Measurements from ENCODE around the gene MRPL3. TPM values are rescaled to one million over a fixed set of nuclear protein-coding genes. Genes with fewer than 3 reads are reported as not detected.

The MRPL3 gene
- total RNA-seq, 2 experiments from 2014 or later, result 36.0 to 37.6 TPM

DNA sequence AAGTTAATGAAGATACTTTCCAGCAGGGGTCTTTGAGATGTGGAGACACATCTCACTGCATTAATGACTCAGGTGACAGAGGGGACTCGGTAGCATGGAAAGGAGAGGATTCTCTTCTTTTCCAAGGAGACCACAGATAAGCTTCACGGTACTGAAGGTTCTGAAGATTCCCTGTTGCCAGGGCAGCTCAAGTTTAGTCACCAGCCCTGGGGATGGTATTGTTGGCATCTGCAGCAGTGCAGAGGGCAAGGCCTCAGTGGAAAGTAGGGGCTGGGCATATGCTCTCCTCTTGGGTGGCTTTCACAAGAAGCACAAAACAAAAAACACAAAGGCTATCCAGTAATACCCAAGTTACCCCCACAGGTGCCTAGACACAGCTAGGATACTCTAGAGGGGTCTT lies 38.0 kb upstream of the MRPL3 start:
- ChIA-PET CTCF (no interaction called here), POLR2A (no interaction called here)
- no peaks in the 10 kb centered on the region for H3K9me3 Mint-ChIP-seq
- Histone ChIP-seq H3K27me3 (ENCODE audit: control insufficient read depth in 1 of 2, insufficient read depth in 2 of 2, low read length in 2 of 2) (no peaks in the 10 kb centered on the region), H3K4me3 (ENCODE audit: low read length) (no peak overlapping the region), H3K9me3 (ENCODE audit: control insufficient read depth in 1 of 2, insufficient read depth in 1 of 2, low read length in 2 of 2) (no peaks in the 10 kb centered on the region), H3K27ac (ENCODE audit: low read depth in 1 of 2, low read length in 2 of 2) (no peak overlapping the region), H3K36me3 (ENCODE audit: insufficient read depth, low read length) (no peaks in the 10 kb centered on the region), H3K4me1 (ENCODE audit: insufficient read depth, low read length) (no peaks in the 10 kb centered on the region)
- no peaks in the 10 kb centered on the region for H3K36me3 Mint-ChIP-seq (ENCODE audit: low read depth)
- no peak overlapping the region for H3K4me3 Mint-ChIP-seq
- TF ChIP-seq, protein P1, sequence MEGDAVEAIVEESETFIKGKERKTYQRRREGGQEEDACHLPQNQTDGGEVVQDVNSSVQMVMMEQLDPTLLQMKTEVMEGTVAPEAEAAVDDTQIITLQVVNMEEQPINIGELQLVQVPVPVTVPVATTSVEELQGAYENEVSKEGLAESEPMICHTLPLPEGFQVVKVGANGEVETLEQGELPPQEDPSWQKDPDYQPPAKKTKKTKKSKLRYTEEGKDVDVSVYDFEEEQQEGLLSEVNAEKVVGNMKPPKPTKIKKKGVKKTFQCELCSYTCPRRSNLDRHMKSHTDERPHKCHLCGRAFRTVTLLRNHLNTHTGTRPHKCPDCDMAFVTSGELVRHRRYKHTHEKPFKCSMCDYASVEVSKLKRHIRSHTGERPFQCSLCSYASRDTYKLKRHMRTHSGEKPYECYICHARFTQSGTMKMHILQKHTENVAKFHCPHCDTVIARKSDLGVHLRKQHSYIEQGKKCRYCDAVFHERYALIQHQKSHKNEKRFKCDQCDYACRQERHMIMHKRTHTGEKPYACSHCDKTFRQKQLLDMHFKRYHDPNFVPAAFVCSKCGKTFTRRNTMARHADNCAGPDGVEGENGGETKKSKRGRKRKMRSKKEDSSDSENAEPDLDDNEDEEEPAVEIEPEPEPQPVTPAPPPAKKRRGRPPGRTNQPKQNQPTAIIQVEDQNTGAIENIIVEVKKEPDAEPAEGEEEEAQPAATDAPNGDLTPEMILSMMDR (IDR thresholded peaks at IDR 0.05), result no peak
- no peak overlapping the region for H3K27ac Mint-ChIP-seq
- DNase-seq (no peak), ATAC-seq (ENCODE audit: poor library complexity) (no peak)
- intact Hi-C loops (cut with DNase I, micrococcal nuclease), result no loop called here
- no peaks in the 10 kb centered on the region for H3K4me1 Mint-ChIP-seq (ENCODE audit: low read depth)
- H3K27me3 Mint-ChIP-seq, result peaks cover 54% of the 10 kb centered on the region

- H3K4me3 Mint-ChIP-seq, result no peak overlapping the region
- intact Hi-C loops (cut with DNase I, micrococcal nuclease), result no loop called here
- POLR2A ChIA-PET, result no interaction called here
- no peaks in the 10 kb centered on the region for H3K36me3 Mint-ChIP-seq (ENCODE audit: low read depth)
- CTCF ChIA-PET, result no interaction called here
- H3K27me3 ChIP-seq (ENCODE audit: control insufficient read depth in 1 of 2, insufficient read depth in 2 of 2, low read length in 2 of 2), result no peaks in the 10 kb centered on the region
- no peaks in the 10 kb centered on the region for H3K9me3 ChIP-seq (ENCODE audit: control insufficient read depth in 1 of 2, insufficient read depth in 1 of 2, low read length in 2 of 2)
- H3K4me1 ChIP-seq (ENCODE audit: insufficient read depth, low read length), result no peaks in the 10 kb centered on the region
- TF ChIP-seq, protein P1 (IDR thresholded peaks at IDR 0.05), result no peak
- H3K4me3 ChIP-seq (ENCODE audit: low read length), result no peak overlapping the region
- no peak overlapping the region for H3K27ac Mint-ChIP-seq
- H3K9me3 Mint-ChIP-seq, result no peaks in the 10 kb centered on the region
- DNase-seq, result no peak
- no peaks in the 10 kb centered on the region for H3K36me3 ChIP-seq (ENCODE audit: insufficient read depth, low read length)
- no peak for ATAC-seq (ENCODE audit: poor library complexity)
- H3K27me3 Mint-ChIP-seq, result peaks cover 57% of the 10 kb centered on the region
- H3K4me1 Mint-ChIP-seq (ENCODE audit: low read depth), result no peaks in the 10 kb centered on the region
- no peak overlapping the region for H3K27ac ChIP-seq (ENCODE audit: low read depth in 1 of 2, low read length in 2 of 2)
Observed at GRCh38 chr3:131540143-131540542, 37.4 kb upstream of the MRPL3 start.

- ChIA-PET POLR2A (no interaction called here), CTCF (no interaction called here)
- no peak overlapping the region for H3K4me3 ChIP-seq (ENCODE audit: low read length)
- Mint-ChIP-seq H3K4me1 (ENCODE audit: low read depth) (no peaks in the 10 kb centered on the region), H3K9me3 (no peaks in the 10 kb centered on the region), H3K36me3 (ENCODE audit: low read depth) (no peaks in the 10 kb centered on the region), H3K27ac (no peak overlapping the region), H3K27me3 (peaks cover 49% of the 10 kb centered on the region), H3K4me3 (no peak overlapping the region)
- H3K36me3 ChIP-seq (ENCODE audit: insufficient read depth, low read length), result no peaks in the 10 kb centered on the region
- no peak for DNase-seq
- ATAC-seq (ENCODE audit: poor library complexity), result no peak
- H3K27me3 ChIP-seq (ENCODE audit: control insufficient read depth in 1 of 2, insufficient read depth in 2 of 2, low read length in 2 of 2), result no peaks in the 10 kb centered on the region
- no peak overlapping the region for H3K27ac ChIP-seq (ENCODE audit: low read depth in 1 of 2, low read length in 2 of 2)
- intact Hi-C loops (cut with DNase I, micrococcal nuclease), result no loop called here
- TF ChIP-seq, protein P1 (IDR thresholded peaks at IDR 0.05), result no peak
- H3K4me1 ChIP-seq (ENCODE audit: insufficient read depth, low read length), result no peaks in the 10 kb centered on the region
- H3K9me3 ChIP-seq (ENCODE audit: control insufficient read depth in 1 of 2, insufficient read depth in 1 of 2, low read length in 2 of 2), result no peaks in the 10 kb centered on the region
Observed at GRCh38 chr3:131538968-131539367, 36.2 kb upstream of the MRPL3 start.
